Activated T-cell treated with anti-CD3 and anti-CD28 coated beads for 1 hour (primary cell): ENCODE measurements around the gene HES2.
"Not testable (repeated sequence)": the region's sequence is repeated elsewhere in the genome, so short reads cannot be mapped to it uniquely, and the experiment has no call there.

Experiments
- DNase-seq: peaks from one replicate; pipeline ENCODE4 v3.0.0-alpha.2; 2020; ENCODE audit warnings: low read depth

The HES2 gene

DNA sequence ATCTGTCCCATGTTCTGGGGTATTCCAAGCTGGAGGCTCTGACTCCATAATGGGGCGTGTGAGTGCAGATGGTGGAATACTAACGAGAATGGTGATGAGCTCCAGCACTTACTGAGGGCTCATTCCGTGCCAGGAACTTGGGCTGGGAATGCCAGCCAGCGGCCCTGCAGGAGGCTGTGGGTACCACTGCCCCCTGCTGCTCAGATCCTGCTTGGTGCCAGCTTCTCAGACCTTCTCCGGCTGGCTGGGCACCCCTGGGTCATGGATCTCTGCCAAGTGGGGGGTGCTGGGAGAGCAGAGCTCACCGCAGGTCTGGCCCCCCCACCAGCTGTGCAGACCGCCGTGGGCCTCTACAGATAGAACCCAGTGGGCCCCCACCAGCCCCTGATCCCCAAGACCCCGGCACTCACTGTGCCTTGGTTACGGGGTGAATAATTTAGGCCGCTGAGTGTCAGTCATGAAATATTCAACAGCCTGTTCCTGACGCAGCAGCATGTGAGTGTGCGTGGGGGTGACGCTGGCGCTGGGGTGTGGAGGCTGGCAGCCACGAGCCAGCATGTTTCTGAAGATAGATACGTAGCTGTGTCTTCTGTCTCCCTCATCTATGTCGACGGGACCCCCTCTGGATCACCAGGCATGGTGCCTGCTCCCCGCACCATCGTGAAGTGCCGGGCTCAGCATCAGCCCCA is 17.4 kb upstream of the HES2 start:
- not testable (repeated sequence) for DNase-seq

GRCh38 chr1:6436277-6436676 is 16.6 kb upstream of the HES2 start:
- DNase-seq = not testable (repeated sequence)

GRCh38 chr1:6435547-6435946 is 15.8 kb upstream of the HES2 start:
- DNase-seq = no peak

GRCh38 chr1:6435129-6435528 is 15.4 kb upstream of the HES2 start:
- DNase-seq = no peak

DNA sequence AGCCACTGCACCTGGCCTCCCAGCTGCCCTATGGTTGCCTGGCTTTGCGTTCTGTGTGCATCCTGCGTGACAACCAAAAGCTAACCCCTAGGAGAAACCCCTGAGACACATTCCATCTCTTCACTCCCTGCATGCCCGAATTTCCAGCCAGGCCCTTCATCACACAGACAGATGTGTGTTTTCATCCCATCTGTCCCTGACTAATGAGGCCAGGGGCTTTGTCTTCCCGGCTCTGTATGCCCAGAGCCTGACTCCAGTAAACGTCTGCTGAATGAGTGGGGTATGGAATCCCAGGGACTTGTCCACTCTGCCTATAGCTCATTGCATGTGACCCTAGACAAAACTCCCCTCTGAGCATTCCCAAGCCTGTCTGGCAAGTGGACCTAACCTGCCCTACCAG is 14.5 kb upstream of the HES2 start:
- DNase-seq = no peak

- DNase-seq = not testable (repeated sequence)
These were observed 12.2 kb upstream of the HES2 start for GRCh38 chr1:6431645-6432579.

DNA sequence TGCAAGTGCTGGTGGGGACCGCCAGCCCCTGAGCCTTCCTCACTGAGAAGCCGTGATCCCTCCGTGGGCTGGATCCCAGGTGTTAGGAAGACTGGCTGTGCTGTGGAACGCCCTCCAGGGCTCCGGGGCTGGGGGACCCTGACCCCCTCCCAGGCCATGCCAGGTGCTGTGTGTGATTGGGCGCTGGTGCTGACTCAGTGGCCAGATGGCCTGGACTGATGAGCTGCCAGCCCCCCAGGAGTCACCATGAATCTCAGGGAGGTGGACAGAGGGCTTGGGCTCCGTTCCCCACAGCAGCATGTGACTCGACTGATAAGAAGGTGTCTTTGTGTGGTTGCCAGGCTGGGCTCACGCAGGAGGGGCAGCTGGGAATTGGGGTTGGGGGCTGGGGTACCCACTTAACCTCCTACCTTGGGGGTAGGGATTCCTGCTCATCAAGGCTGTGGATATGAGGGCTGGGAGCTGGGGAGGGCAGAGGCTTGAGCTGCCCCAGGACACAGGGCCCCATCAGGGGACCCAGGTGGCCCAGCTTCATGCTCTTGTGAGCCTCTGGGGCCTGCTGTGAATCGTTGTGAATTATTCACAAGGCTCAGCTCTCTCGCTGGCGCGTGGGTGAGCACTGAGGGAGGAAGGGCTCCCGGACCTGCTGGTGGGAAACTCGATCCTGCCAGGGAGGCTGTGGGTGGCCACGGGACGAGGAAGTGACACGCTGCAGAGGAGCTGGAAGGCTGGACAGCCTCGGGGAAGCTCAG is 10.1 kb upstream of the HES2 start:
- not testable (repeated sequence) for DNase-seq

GRCh38 chr1:6428453-6428852 is 8.7 kb upstream of the HES2 start:
- not testable (repeated sequence) for DNase-seq

DNA sequence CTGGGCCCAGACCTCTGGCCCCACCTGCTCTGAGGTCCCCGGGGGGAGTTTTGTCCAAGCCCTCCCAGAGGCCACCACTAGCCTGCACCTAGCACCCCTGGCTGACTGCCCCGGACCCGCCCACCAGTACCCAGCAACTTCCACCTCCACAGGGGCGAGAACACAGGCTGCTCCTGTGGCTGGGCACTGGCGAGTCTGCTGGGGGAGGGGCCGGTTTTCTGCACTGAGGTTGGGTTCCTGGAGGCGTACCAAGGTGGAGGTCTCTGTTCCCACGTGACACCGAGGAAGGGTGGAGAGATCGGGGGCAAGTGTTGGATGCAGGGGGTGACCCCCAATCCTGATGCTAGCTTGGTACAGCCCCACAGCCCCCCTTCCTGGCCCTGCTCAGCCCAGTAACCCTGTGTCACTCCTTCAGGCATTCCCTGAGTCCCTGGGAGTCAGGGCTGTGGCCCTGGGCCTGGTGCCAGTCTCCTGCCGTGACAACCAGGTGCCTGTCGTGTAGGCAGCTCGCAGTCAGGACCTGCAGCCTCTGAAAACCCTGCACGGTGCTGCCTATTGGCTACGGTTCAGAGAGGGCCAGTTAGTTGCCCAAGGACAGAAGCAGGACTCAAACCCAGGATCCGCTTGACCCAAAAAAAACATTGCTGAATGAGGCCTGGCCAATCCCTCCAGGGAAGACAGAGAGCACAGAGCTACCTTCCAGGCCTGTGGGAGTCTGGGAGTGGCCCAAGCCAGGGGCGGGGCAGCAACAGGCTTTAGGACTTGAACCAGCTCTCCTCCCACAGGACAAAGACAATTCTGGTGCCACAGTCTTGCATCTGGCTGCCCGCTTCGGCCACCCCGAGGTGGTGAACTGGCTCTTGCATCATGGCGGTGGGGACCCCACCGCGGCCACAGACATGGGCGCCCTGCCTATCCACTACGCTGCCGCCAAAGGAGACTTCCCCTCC is 8.0 kb upstream of the HES2 start:
- no peak for DNase-seq

DNA sequence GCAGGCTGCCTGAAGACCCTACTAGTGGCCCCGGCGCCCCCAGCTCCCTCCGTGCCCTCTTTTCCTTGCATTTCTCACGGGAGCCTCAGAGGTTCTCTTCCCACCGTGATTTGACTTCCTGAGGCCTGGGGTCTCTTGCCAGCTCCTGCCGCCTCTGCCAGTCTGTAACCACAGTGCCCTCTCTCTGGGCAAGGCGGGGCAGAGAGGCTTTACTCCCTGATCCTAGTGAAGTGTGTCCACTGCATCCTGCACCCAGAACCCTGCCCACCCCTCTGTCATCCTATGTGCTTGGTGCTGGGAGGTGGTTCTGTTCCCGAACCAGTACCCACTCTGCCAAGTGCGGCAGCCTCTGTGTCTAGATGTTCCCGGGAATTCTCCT is 7.2 kb upstream of the HES2 start:
- no peak for DNase-seq

DNA sequence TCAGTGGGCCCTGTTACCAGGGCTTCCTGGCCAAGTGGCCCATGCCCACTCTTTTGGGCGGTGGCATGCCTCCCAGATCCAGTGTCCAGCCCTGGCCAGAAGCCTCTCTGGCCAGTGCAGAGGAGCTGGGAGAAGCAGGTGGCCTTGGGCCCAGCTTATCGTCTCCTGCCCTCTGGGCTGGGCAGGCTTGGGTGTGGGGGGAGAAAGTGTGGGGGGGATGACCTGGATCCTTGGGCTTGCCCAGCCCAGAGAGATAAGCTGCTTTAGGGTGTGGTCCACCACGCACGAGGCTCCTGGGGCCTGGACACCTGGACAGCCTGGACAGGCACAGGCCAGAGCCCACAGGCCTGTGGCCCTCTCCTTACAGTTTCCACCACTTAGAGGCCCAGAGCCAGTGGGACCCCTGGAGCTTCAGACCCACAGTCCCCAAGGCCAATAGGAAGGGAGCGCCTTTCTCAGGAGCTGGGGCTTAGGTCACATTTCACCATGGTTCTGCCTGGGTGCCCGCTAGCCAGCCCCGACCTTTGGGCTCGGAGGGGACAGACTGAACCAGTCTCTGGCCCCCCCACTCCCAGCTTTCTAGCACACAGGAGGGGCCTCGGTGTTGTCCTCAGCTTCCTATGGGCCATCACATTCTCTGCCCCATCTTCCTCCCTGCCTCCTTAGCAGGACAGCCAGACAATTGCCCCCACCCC is 6.7 kb upstream of the HES2 start:
- DNase-seq = no peak

DNA sequence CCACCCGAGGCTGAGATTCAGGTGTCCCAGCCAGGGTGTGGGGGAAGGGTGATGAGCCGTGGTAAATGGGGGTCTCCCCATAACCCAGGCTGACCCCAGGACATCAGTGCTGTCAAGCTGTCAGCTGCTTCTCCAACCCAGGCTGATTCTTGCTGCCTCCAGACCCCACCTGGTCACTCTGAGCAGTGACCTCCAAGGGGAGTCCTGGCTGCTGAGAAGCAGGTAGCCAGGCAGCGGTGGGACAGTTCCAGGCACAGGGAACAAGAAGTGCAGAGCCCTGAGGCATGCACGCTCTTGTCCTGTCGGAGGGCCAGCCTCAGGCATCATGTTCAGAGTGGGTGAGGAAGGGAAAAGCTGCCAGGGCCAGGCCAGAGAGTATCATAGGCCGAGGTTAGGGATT is 5.9 kb upstream of the HES2 start:
- no peak for DNase-seq

DNA sequence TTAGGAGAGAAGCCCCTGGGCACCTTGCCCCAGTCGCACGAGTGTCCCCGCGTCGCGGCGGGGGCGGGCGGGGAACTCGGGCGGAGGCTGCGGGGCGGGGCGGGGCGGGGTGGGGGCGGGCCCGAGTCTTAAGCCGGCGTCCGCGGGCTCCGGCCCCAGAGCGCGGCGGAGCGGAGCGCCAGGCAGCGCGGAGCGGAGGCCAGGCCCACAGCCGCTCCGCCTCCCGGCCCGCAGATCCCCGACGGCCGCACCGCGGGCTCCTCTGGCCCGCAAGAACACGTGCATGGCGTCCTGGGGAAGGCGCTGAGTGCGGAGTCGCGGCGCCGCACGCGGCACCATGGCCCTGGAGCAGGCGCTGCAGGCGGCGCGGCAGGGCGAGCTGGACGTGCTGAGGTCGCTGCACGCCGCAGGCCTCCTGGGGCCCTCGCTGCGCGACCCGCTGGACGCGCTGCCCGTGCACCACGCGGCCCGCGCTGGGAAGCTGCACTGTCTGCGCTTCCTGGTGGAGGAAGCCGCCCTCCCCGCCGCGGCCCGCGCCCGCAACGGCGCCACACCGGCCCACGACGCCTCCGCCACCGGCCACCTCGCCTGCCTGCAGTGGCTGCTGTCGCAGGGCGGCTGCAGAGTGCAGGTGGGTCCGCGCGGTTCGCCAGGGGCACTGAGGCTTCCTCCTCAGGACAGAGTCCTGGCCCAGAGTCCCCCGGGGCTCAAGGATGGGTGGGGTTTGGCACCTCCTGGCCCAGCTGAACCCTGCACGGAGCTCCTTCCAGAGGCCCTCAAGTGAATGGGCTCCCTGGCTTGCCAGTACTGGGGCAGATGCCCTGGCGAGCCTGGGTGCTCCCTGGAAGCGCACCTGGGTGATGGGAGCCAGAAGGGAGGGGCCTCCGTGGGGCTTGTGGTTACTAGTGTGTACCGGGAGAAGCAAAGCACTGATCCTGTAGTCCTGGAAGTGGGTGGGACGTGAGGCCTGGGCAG is 5.2 kb upstream of the HES2 start, which contains the start of gene ESPN:
ESPN (plus strand) TSS at position 158 of the 975 bp plus-strand sequence; CDS start at position 338, 180 bp downstream.
- DNase-seq = no peak

DNA sequence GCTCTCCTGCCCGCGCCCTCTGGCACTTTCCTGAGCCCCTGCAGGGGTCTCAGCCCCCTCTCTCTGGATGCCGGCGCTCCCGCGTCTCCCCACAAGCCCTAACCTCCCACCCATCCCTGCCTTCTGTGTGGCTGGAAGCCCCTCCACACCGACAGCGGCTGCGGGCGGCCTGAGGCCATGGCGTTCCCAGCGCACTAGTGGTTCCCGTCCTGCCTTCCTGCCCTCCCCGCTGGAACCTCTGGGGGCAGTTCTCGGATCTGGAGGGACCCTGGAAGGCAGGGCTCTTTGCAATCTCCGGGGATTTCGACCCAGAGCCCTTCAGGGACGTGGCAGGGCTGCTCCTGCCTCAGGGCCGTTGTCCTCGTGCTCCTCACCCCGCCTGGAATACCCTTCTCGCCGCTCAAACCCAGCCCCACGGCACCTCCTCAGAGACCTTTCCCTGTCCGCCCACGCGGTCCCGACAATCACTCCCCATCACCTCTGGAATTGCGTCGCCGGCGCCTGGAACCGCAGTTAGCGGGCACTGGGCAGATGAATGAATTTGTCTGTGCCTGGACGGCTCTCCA is 4.4 kb upstream of the HES2 start:
- DNase-seq = no peak

DNA sequence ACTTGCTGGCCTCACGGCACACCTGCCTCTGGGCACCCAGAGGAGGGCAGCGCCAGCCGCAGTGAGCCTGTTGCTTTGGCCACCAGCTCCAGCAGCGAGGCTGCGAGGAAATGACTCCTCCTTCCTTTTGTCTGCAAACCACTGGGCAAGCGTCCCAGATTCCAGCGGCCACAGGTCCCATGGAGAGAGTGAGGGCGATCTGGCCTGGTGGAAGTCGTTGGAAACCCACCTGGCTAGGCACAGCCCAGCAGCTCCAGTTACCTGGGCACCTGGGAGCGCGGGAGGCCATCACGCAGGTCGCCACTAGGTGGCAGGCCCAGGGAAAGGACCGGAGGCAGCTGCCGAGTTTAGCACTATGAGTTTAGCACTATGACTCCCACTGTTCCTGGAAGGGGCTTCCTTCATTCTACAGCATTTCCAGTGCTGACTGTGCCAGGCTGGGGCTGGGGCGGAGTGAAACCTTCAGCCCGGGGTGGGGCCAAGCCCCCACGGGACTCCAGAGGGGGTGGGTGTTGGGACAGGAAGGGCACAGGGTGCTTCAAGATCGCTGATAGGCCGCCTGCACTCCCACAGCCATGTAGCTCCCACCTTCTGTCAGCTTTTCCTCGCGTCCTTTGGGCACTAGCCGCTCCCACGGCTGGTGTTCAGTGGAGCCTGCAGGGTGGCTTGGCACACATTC is 3.7 kb upstream of the HES2 start:
- DNase-seq = peak; percentile 69

- no peak for DNase-seq
These were observed 1.5 kb upstream of the HES2 start for GRCh38 chr1:6421266-6421665.

- DNase-seq = no peak
These were observed 829 bp upstream of the HES2 start for GRCh38 chr1:6420454-6421042.

GRCh38 chr1:6419397-6419803 is 319 bp downstream of the HES2 start:
- DNase-seq = no peak
